HepG2 (cell line): Measurements from ENCODE around the gene GPR4. TPM values are rescaled to one million over a fixed set of nuclear protein-coding genes. Genes with fewer than 3 reads are reported as not detected.

Experiments used
- ATAC-seq: fragments of 200-7000 bp; cut with Tn5 transposase; 3 replicates; pipeline ENCODE4 v1.9.1; 2020; ENCODE audit warnings: mild to moderate bottlenecking, moderate library complexity
- BruUV-seq: library from RNA; stranded (reverse); fragments of 400-500 nt; replicated peaks from 2 replicates; lab custom pipeline; 2021; lab: Mats Ljungman, UMichigan
- CTCF ChIA-PET: fragments of 300-600 bp; formaldehyde crosslinking; extraction: SDS; loops from one replicate; lab custom pipeline; 2021; ENCODE audit warnings: low total read pairs, inconsistent platforms, low intra/inter-chr PET ratio; lab: Yijun Ruan, JAX
- POLR2A ChIA-PET: fragments of 350-600 bp; sonication (Branson Sonifier 250); formaldehyde crosslinking; loops from one replicate; lab custom pipeline; 2020; ENCODE audit warnings: antibody characterized with exemption, inconsistent platforms; lab: Yijun Ruan, JAX
- DNase-seq: peaks from one replicate; pipeline ENCODE4 v3.0.0-alpha.2; 2015; ENCODE audit warnings: low spot score
- FAIRE-seq: peaks from 3 replicates; lab custom pipeline; 2011; peaks lifted over from hg19 to GRCh38; lab: Jason Lieb, UNC
- H2AFZ ChIP-seq: one replicate; pipeline ENCODE4 v1.6.1; 2011; ENCODE audit warnings: low read length, inconsistent platforms
- H3K27ac ChIP-seq: fragments of 300-600 bp; 3 replicates; pipeline ENCODE4 v1.8.0; 2011; ENCODE audit warnings: mixed run types, mild to moderate bottlenecking, mixed read lengths, low read length, inconsistent platforms; ENCODE audit not compliant: insufficient read depth; ENCODE audit errors: extremely low read length
- H3K27me3 ChIP-seq, 2 experiments: fragments of 200-600 bp in 1 of 2; 2 replicates in 1 of 2; 3 replicates in 1 of 2; pipeline versions ENCODE4 v1.6.0 to v1.8.0; 2011; ENCODE audit warnings: low read length in 2 of 2, mild to moderate bottlenecking in 2 of 2, moderate library complexity in 2 of 2, inconsistent platforms in 1 of 2; ENCODE audit not compliant: insufficient read depth in 2 of 2, control insufficient read depth in 1 of 2
- H3K36me3 ChIP-seq, 2 experiments: fragments of 200-600 bp in 1 of 2; replicated peaks in 1 of 2; 2 replicates in 1 of 2; 3 replicates in 1 of 2; pipeline versions ENCODE4 v1.5.1 to v1.8.0; 2011; ENCODE audit warnings: low read length in 2 of 2, inconsistent platforms in 1 of 2; ENCODE audit not compliant: insufficient read depth in 2 of 2, control insufficient read depth in 1 of 2
- H3K4me1 ChIP-seq: 2 replicates; pipeline ENCODE4 v1.5.1; 2012; ENCODE audit warnings: low read length, inconsistent platforms; ENCODE audit not compliant: insufficient read depth
- H3K4me2 ChIP-seq: 2 replicates; pipeline ENCODE4 v1.6.0; 2011; ENCODE audit warnings: low read depth, low read length, inconsistent platforms
- H3K4me3 ChIP-seq, 3 experiments: fragments of 200-600 bp in 1 of 3; sonication (generic), shearing (Covaris generic) in 1 of 3; replicated peaks in 1 of 3; 2 replicates each; pipeline ENCODE4 v1.5.1; 2011 to 2016; ENCODE audit warnings: low read length in 3 of 3, inconsistent platforms in 2 of 3, low read depth in 2 of 3, mild to moderate bottlenecking in 2 of 3, control low read depth in 1 of 3, mixed read lengths in 1 of 3; ENCODE audit not compliant: insufficient read depth in 1 of 3
- H3K79me2 ChIP-seq: one replicate; pipeline ENCODE4 v1.6.1; 2011; ENCODE audit warnings: low read length, inconsistent platforms; ENCODE audit not compliant: insufficient read depth
- H3K9ac ChIP-seq: 2 replicates; pipeline ENCODE4 v1.6.0; 2011; ENCODE audit warnings: mild to moderate bottlenecking, low read depth, low read length, inconsistent platforms; ENCODE audit not compliant: insufficient read depth
- H3K9me3 ChIP-seq: 2 replicates; pipeline ENCODE4 v1.5.1; 2012; ENCODE audit warnings: mild to moderate bottlenecking, low read length
- H4K20me1 ChIP-seq: 2 replicates; pipeline ENCODE4 v1.6.0; 2011; ENCODE audit warnings: inconsistent platforms, mild to moderate bottlenecking, low read length, moderate library complexity; ENCODE audit not compliant: insufficient read depth
- GATAD2A ChIP-seq: IDR thresholded peaks from 2 replicates; pipeline ENCODE4 v1.6.1; 2016
- HNF4A ChIP-seq: sonication (generic); formaldehyde crosslinking; IDR thresholded peaks from 2 replicates; pipeline ENCODE4 v1.4.0; 2020; ENCODE audit warnings: missing genetic modification reagents
- MLLT10 ChIP-seq: sonication (generic); formaldehyde crosslinking; IDR thresholded peaks from 2 replicates; pipeline ENCODE4 v1.4.0; 2020; ENCODE audit warnings: missing genetic modification reagents
- NCOA1 ChIP-seq: sonication (generic); formaldehyde crosslinking; IDR thresholded peaks from 2 replicates; pipeline ENCODE4 v1.9.0; 2021; ENCODE audit warnings: missing genetic modification reagents
- NR1H2 ChIP-seq: sonication (generic); formaldehyde crosslinking; IDR thresholded peaks from 2 replicates; pipeline ENCODE4 v1.8.1; 2022; ENCODE audit warnings: low read depth, missing genetic modification reagents, borderline replicate concordance
- PPARG ChIP-seq: conservative IDR thresholded peaks from 2 replicates; pipeline ENCODE4 v1.6.1; 2016; ENCODE audit warnings: missing biosample characterization, missing genetic modification reagents
- SP1 ChIP-seq, 2 experiments: fragments of 450-650 bp in 1 of 2; sonication (generic) in 1 of 2; formaldehyde crosslinking in 1 of 2; IDR thresholded peaks; 2 replicates each; pipeline versions ENCODE4 v1.4.0 to v1.6.1; 2016 to 2020; ENCODE audit warnings: missing genetic modification reagents in 1 of 2
- ZNF263 ChIP-seq: sonication (generic); formaldehyde crosslinking; IDR thresholded peaks from 2 replicates; pipeline ENCODE4 v1.4.0; 2020; ENCODE audit warnings: missing genetic modification reagents
- ZNF660 ChIP-seq: sonication (generic); formaldehyde crosslinking; IDR thresholded peaks from 2 replicates; pipeline ENCODE4 v1.5.1; 2020; ENCODE audit warnings: mild to moderate bottlenecking, low read depth, missing genetic modification reagents, borderline replicate concordance
- ZNF713 ChIP-seq: sonication (generic); formaldehyde crosslinking; IDR thresholded peaks from 2 replicates; pipeline ENCODE4 v1.4.0; 2020; ENCODE audit warnings: mild to moderate bottlenecking, missing genetic modification reagents
- WGBS: methylation state at CpG from one replicate; pipeline ENCODE4 v1.1.6; 2017; ENCODE audit warnings: low lambda C conversion rate; 5-methylcytosine and 5-hydroxymethylcytosine counted together
- in situ Hi-C: cut with HindIII; loops from 2 replicates; pipeline ENCODE4 v1.10.0; 2017; ENCODE audit warnings: low pct_unique_long_range_greater_than_20kb; ENCODE audit not compliant: extremely low pct_ligation_motif_present
- intact Hi-C: fragments of 100-400 bp; cut with micrococcal nuclease; formaldehyde crosslinking; loops from one replicate; pipeline ENCODE4 v1.10.0; 2022; ENCODE audit not compliant: unreplicated experiment
- polyA plus RNA-seq, 8 experiments: library from polyadenylated mRNA; depleted of rRNA in 3 of 8; stranded (reverse) in 7 of 8; unstranded in 1 of 8; fragments of >200 nt; fragmentation: Illumina TruSeq in 4 of 8; extraction: Trizol in 4 of 8; gene quantifications; 2 replicates each; pipeline versions ENCODE4 v1.2.1 to v1.2.3, GENCODE V29; 2011 to 2016; ENCODE audit warnings: low read depth in 4 of 8, missing spikeins in 1 of 8, mixed read lengths in 1 of 8; ENCODE audit not compliant: insufficient read depth in 1 of 8
- total RNA-seq, 5 experiments: library from RNA; depleted of rRNA; stranded (reverse); fragments of >200 nt; fragmentation: Illumina TruSeq; extraction: Trizol; gene quantifications; 2 replicates each; pipeline ENCODE4 v1.2.3, GENCODE V29; 2016; ENCODE audit warnings: low read depth in 1 of 5
- TF ChIP-seq, protein P1 (sequence below): sonication (generic); formaldehyde crosslinking; IDR thresholded peaks from 2 replicates; pipeline ENCODE4 v1.5.1; 2020; ENCODE audit warnings: mild to moderate bottlenecking, missing genetic modification reagents, borderline replicate concordance
- TF ChIP-seq, protein P2 (sequence below): sonication (generic); formaldehyde crosslinking; IDR thresholded peaks from 2 replicates; pipeline ENCODE4 v1.5.0; 2020; ENCODE audit warnings: missing genetic modification reagents
- TF ChIP-seq, protein P3 (sequence below): sonication (generic); formaldehyde crosslinking; IDR thresholded peaks from 2 replicates; pipeline ENCODE4 v1.8.0; 2022; ENCODE audit warnings: mild to moderate bottlenecking, missing genetic modification reagents, moderate library complexity
- TF ChIP-seq, protein P4 (sequence below): sonication (generic); formaldehyde crosslinking; IDR thresholded peaks from 2 replicates; pipeline ENCODE4 v1.5.1; 2020; ENCODE audit warnings: missing genetic modification reagents, mild to moderate bottlenecking, borderline replicate concordance

The GPR4 gene
- total and polyA plus RNA-seq, 2 of the 13 experiments (the other 11 are each of a cell fraction or from before 2014, with no cell fraction given): 0.15 TPM; not detected in 1

DNA sequence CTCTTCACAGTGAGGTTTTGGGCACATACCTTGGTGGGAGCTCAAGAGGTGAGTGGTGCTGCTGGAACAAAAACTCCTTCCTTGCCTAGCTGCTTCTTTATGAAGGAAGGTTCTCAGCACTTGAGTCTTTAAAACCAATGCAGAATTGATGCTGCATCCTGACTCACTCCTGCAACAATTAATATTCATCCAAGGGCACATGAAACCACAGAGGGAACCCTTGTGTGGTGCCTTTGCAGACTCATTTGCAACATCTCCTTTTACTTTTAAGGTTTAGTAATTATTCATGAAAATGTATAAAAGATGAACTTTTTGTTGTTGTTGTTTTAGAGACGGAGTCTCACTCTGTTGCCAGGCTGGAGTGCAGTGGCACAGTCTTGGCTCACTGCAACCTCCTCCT is 47.5 kb downstream of the GPR4 start:
- H3K4me2 ChIP-seq: no peak overlapping the region
- no peak overlapping the region for H3K9ac ChIP-seq
- in situ Hi-C loops (no loop called here), intact Hi-C loops (no loop called here)
- ChIA-PET CTCF (no interaction called here), POLR2A (no interaction called here)
- DNase-seq (no peak), ATAC-seq (no peak), FAIRE-seq (no peak)
- H3K27me3 ChIP-seq: no peaks in the 10 kb centered on the region
- BruUV-seq: no TSS peak
- H3K36me3 ChIP-seq: peaks cover 3 to 12% of the 10 kb centered on the region in 2 experiments; a peak in 3 of 5 replicates
- H3K9me3 ChIP-seq: no peaks in the 10 kb centered on the region
- no peak for TF ChIP-seq PPARG (CRISPR knock-in tag)
- TF ChIP-seq, protein P1, sequence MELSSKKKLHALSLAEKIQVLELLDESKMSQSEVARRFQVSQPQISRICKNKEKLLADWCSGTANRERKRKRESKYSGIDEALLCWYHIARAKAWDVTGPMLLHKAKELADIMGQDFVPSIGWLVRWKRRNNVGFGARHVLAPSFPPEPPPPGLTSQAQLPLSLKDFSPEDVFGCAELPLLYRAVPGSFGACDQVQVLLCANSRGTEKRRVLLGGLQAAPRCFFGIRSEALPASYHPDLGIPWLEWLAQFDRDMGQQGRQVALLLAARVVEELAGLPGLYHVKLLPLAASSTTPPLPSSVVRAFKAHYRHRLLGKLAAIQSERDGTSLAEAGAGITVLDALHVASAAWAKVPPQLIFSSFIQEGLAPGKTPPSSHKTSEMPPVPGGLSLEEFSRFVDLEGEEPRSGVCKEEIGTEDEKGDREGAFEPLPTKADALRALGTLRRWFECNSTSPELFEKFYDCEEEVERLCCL (CRISPR knock-in tag): no peak
- no peak overlapping the region for H2AFZ ChIP-seq
- no peaks in the 10 kb centered on the region for H3K4me1 ChIP-seq
- no peaks in the 10 kb centered on the region for H3K79me2 ChIP-seq
- no peak overlapping the region for H3K4me3 ChIP-seq
- no peak overlapping the region for H3K27ac ChIP-seq
- no peaks in the 10 kb centered on the region for H4K20me1 ChIP-seq
- 100% methylated on average over 1 of the region's 1 CpG for WGBS

DNA sequence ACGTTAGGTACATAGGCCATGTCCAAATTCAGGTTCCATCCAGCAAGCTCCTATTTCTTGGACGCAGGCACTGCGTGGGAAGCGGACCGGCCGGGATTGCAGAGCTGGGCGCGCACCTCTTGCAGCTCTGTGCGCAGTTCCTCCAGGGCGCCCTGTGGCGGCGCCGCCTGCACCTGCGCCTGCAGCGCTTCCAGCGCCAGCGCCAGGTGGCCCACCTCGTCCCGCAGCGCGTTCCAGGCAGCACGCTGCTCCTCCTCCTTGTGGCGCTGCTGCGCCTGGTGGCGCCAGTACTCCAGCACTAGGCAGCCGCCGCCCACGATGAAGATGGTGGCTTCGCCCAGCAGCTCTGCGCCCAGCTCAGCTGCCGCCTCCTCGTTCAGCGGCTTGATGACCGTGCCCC is 48.5 kb downstream of the GPR4 start:
- ChIA-PET POLR2A (no interaction called here), CTCF (no interaction called here)
- ATAC-seq (no peak), FAIRE-seq (no peak), DNase-seq (no peak)
- Histone ChIP-seq H3K4me2 (no peak overlapping the region), H3K79me2 (no peaks in the 10 kb centered on the region), H2AFZ (no peak overlapping the region), H3K9me3 (no peaks in the 10 kb centered on the region), H3K36me3 (peaks cover 3 to 12% of the 10 kb centered on the region in 2 experiments; a peak in 3 of 5 replicates), H4K20me1 (no peaks in the 10 kb centered on the region), H3K9ac (no peak overlapping the region), H3K27me3 (no peaks in the 10 kb centered on the region), H3K27ac (no peak overlapping the region), H3K4me1 (peaks cover under 1% of the 10 kb centered on the region; the same call in 1 of the 2 replicates), H3K4me3 (no peak overlapping the region)
- 98% methylated on average over 33 of the region's 34 CpGs for WGBS
- intact Hi-C loops: no loop called here
- BruUV-seq: no TSS peak
- in situ Hi-C loops: no loop called here
- no peak for TF ChIP-seq ZNF263 (CRISPR knock-in tag)
- TF ChIP-seq ZNF713 (CRISPR knock-in tag): no peak
- TF ChIP-seq GATAD2A (CRISPR knock-in tag): no peak
- no peak for TF ChIP-seq NCOA1 (CRISPR knock-in tag)
- no peak for TF ChIP-seq NR1H2 (CRISPR knock-in tag)
- TF ChIP-seq, protein P2, sequence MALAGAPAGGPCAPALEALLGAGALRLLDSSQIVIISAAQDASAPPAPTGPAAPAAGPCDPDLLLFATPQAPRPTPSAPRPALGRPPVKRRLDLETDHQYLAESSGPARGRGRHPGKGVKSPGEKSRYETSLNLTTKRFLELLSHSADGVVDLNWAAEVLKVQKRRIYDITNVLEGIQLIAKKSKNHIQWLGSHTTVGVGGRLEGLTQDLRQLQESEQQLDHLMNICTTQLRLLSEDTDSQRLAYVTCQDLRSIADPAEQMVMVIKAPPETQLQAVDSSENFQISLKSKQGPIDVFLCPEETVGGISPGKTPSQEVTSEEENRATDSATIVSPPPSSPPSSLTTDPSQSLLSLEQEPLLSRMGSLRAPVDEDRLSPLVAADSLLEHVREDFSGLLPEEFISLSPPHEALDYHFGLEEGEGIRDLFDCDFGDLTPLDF (CRISPR knock-in tag): no peak
- TF ChIP-seq, protein P3, sequence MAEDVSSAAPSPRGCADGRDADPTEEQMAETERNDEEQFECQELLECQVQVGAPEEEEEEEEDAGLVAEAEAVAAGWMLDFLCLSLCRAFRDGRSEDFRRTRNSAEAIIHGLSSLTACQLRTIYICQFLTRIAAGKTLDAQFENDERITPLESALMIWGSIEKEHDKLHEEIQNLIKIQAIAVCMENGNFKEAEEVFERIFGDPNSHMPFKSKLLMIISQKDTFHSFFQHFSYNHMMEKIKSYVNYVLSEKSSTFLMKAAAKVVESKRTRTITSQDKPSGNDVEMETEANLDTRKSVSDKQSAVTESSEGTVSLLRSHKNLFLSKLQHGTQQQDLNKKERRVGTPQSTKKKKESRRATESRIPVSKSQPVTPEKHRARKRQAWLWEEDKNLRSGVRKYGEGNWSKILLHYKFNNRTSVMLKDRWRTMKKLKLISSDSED (CRISPR knock-in tag): no peak
- no peak for TF ChIP-seq SP1 (IDR thresholded peaks at IDR 0.05)
- no peak for TF ChIP-seq SP1 (CRISPR knock-in tag; IDR thresholded peaks at IDR 0.05)
- TF ChIP-seq, protein P4, sequence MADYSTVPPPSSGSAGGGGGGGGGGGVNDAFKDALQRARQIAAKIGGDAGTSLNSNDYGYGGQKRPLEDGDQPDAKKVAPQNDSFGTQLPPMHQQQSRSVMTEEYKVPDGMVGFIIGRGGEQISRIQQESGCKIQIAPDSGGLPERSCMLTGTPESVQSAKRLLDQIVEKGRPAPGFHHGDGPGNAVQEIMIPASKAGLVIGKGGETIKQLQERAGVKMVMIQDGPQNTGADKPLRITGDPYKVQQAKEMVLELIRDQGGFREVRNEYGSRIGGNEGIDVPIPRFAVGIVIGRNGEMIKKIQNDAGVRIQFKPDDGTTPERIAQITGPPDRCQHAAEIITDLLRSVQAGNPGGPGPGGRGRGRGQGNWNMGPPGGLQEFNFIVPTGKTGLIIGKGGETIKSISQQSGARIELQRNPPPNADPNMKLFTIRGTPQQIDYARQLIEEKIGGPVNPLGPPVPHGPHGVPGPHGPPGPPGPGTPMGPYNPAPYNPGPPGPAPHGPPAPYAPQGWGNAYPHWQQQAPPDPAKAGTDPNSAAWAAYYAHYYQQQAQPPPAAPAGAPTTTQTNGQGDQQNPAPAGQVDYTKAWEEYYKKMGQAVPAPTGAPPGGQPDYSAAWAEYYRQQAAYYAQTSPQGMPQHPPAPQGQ: no peak
- TF ChIP-seq MLLT10: no peak
- no peak for TF ChIP-seq HNF4A (CRISPR knock-in tag)
- TF ChIP-seq ZNF660 (CRISPR knock-in tag): no peak
